ENCODE data around the gene TAS2R8. TPM values are rescaled to one million over a fixed set of nuclear protein-coding genes. Genes with fewer than 3 reads are reported as not detected.
"Not testable (repeated sequence)": the region's sequence is repeated elsewhere in the genome, so short reads cannot be mapped to it uniquely, and the experiment has no call there.

The TAS2R8 gene
- not detected for total RNA-seq
- long read RNA-seq, result 0 reads

GRCh38 chr12:10807186-10807585, at the start of gene TAS2R8:
Gene TAS2R8, minus strand, starts transcription at chr12:10807286. Its CDS starts 306 bp downstream, at chr12:10806980.
- no peak for DNase-seq (ENCODE audit: low spot score)
- intact Hi-C loops (cut with DNase I), result no loop called here

- no peak for DNase-seq (ENCODE audit: low spot score)
- intact Hi-C loops (cut with DNase I), result no loop called here
Measured at GRCh38 chr12:10855807-10856206, 48.7 kb upstream of the TAS2R8 start.

GRCh38 chr12:10853776-10854175, 46.7 kb upstream of the TAS2R8 start:
- DNase-seq (ENCODE audit: low spot score), result no peak
- intact Hi-C loops (cut with DNase I), result no loop called here

GRCh38 chr12:10851243-10851858, 44.3 kb upstream of the TAS2R8 start:
- DNase-seq (ENCODE audit: low spot score), result no peak
- intact Hi-C loops (cut with DNase I), result no loop called here

GRCh38 chr12:10849425-10849878, 42.4 kb upstream of the TAS2R8 start, which contains the start of gene PRR4:
Gene PRR4, minus strand, starts transcription at chr12:10849475. Its CDS starts 38 bp downstream, at chr12:10849437.
- intact Hi-C loops (cut with DNase I), result no loop called here
- DNase-seq (ENCODE audit: low spot score), result no peak

GRCh38 chr12:10847744-10848143, 40.7 kb upstream of the TAS2R8 start:
- intact Hi-C loops (cut with DNase I), result no loop called here
- DNase-seq (ENCODE audit: low spot score), result no peak

- intact Hi-C loops (cut with DNase I), result no loop called here
- no peak for DNase-seq (ENCODE audit: low spot score)
Measured at GRCh38 chr12:10842862-10843261, 35.8 kb upstream of the TAS2R8 start.

GRCh38 chr12:10838461-10838860, 31.4 kb upstream of the TAS2R8 start:
- no peak for DNase-seq (ENCODE audit: low spot score)
- intact Hi-C loops (cut with DNase I), result no loop called here

GRCh38 chr12:10829994-10830393, 22.9 kb upstream of the TAS2R8 start:
- no peak for DNase-seq (ENCODE audit: low spot score)
- intact Hi-C loops (cut with DNase I), result loop anchor here (10.0 kb wide), 1 partner anchor 115 kb away; no protein-coding TSS in a partner anchor

- DNase-seq (ENCODE audit: low spot score), result no peak
- intact Hi-C loops (cut with DNase I), result loop anchor here (10.0 kb wide), 1 partner anchor 119 kb away; no protein-coding TSS in a partner anchor
Measured at GRCh38 chr12:10826258-10826657, 19.2 kb upstream of the TAS2R8 start, which contains the start of gene TAS2R10. Gene TAS2R10, minus strand, starts transcription at chr12:10826358. Its CDS starts 89 bp downstream, at chr12:10826269.

- intact Hi-C loops (cut with DNase I), result loop anchor here (10.0 kb wide), 1 partner anchor 120 kb away; no protein-coding TSS in a partner anchor
- no peak for DNase-seq (ENCODE audit: low spot score)
Measured at GRCh38 chr12:10824957-10825356, 17.9 kb upstream of the TAS2R8 start.

GRCh38 chr12:10811883-10812536, 4.9 kb upstream of the TAS2R8 start:
- intact Hi-C loops (cut with DNase I), result no loop called here
- DNase-seq (ENCODE audit: low spot score), result no peak

GRCh38 chr12:10810068-10810467, 3.0 kb upstream of the TAS2R8 start, which contains the start of gene TAS2R9:
Gene TAS2R9, minus strand, starts transcription at chr12:10810168. Its CDS starts 93 bp downstream, at chr12:10810075.
- no peak for DNase-seq (ENCODE audit: low spot score)
- intact Hi-C loops (cut with DNase I), result no loop called here

- intact Hi-C loops (cut with DNase I), result no loop called here
Measured at GRCh38 chr12:10802587-10802986, 4.5 kb downstream of the TAS2R8 start, which contains the start of gene TAS2R7. Gene TAS2R7, minus strand, starts transcription at chr12:10802627. Its CDS starts 57 bp downstream, at chr12:10802570.

GRCh38 chr12:10801741-10802140, 5.3 kb downstream of the TAS2R8 start:
- DNase-seq (ENCODE audit: low spot score), result no peak
- intact Hi-C loops (cut with DNase I), result no loop called here

More at GRCh38 chr12:10802587-10802986, 4.5 kb downstream of the TAS2R8 start, which contains the start of gene TAS2R7:
- no peak for DNase-seq (ENCODE audit: low spot score)

- intact Hi-C loops (cut with DNase I), result no loop called here
- no peak for DNase-seq (ENCODE audit: low spot score)
Measured at GRCh38 chr12:10794222-10794621, 12.9 kb downstream of the TAS2R8 start.

GRCh38 chr12:10791769-10792168, 15.3 kb downstream of the TAS2R8 start:
- DNase-seq (ENCODE audit: low spot score); intact Hi-C loops (cut with DNase I): not testable (repeated sequence)

- intact Hi-C loops (cut with DNase I), result no loop called here
- no peak for DNase-seq (ENCODE audit: low spot score)
Measured at GRCh38 chr12:10783252-10783651, 23.8 kb downstream of the TAS2R8 start.

GRCh38 chr12:10779103-10779502, 28.0 kb downstream of the TAS2R8 start:
- DNase-seq (ENCODE audit: low spot score), result no peak
- intact Hi-C loops (cut with DNase I), result no loop called here

GRCh38 chr12:10771132-10771733, 35.9 kb downstream of the TAS2R8 start:
- intact Hi-C loops (cut with DNase I), result loop anchor here (2.0 kb wide), 2 partner anchors 428 to 716 kb away; no protein-coding TSS in a partner anchor
- DNase-seq (ENCODE audit: low spot score), result no peak

Data from cardiac septum (tissue), 1 donor.